ENCODE measurements around the gene GPR108. TPM values are rescaled to one million over a fixed set of nuclear protein-coding genes. Genes with fewer than 3 reads are reported as not detected.

Gene GPR108
- total RNA-seq, 1 donor from 2014 or later: 87.0 TPM

DNA sequence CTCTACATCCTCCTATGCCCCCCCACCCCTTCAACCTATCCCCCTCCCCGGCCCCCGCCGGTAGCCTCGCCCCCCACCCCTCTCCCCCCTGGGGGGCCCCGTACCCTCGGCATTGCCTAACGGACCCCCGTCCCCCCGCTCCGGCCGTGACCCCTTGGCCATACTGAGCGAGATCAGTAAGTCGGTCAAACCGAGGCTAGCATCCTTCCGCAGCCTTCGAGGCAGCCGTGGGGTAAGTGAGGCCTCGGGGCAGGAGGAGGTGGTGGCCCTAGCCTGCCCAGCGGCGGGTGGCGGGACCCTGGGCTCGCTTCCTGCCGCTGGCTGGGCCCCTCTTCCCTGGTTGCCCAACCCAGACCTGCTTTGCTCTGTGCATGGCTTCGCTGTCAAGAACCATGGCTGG lies 8.6 kb upstream of the GPR108 start:
- H3K27ac ChIP-seq: no peak overlapping the region
- H3K4me1 ChIP-seq: peaks cover 51% of the 10 kb centered on the region
- no peak for DNase-seq

DNA sequence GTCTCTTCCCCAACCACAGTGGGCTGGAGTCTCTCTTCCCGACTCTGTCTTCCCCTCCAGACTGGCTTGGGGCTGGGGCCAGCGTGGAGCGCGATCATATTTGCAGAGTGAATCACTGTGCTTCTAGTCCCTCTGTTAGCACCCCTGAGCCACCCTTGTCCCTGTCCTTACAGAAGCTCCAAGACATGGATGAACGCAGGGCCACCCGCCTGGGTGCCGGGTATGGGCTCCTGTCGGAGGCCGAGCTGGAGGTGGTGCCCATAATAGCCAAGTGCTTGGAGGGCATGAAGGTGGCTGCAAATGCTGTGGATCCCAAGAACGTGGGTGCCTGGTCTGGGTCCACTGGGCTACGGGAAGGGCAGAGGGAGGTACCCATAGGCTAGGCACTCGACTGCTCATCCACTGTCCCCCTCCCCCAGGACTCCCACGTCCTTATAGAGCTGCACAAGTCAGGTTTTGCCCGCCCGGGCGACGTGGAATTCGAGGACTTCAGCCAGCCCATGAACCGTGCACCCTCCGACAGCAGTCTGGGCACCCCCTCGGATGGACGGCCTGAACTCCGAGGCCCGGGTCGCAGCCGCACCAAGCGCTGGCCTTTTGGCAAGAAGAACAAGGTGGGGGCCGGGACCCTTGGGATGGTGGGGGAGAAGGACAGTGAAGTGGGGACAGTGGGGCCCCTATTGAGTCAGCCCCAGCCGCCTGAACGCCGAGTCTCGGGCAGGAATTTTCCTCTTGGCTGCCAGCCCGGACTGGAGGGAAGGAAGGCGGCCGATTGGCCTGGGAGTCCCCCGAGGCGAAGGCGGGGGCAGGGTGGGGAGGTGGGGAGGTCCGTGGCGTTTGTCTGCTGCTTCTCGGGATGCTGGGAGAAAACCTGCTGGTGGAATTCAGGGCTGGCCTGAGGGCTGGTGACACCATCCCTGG lies 7.3 kb upstream of the GPR108 start:
- Histone ChIP-seq H3K4me3 (peak overlapping the region; percentile 31), H3K9me3 (no peaks in the 10 kb centered on the region), H3K4me1 (peaks cover 58% of the 10 kb centered on the region), H3K27me3 (ENCODE audit: low read depth) (no peaks in the 10 kb centered on the region), H3K27ac (peak overlapping the region; percentile 82), H3K36me3 (peaks cover 66% of the 10 kb centered on the region)
- ATAC-seq (peak; percentile 83 to 84), DNase-seq (peak; percentile 81)
- intact Hi-C loops (cut with DNase I): no loop called here
- TF ChIP-seq, protein P1, sequence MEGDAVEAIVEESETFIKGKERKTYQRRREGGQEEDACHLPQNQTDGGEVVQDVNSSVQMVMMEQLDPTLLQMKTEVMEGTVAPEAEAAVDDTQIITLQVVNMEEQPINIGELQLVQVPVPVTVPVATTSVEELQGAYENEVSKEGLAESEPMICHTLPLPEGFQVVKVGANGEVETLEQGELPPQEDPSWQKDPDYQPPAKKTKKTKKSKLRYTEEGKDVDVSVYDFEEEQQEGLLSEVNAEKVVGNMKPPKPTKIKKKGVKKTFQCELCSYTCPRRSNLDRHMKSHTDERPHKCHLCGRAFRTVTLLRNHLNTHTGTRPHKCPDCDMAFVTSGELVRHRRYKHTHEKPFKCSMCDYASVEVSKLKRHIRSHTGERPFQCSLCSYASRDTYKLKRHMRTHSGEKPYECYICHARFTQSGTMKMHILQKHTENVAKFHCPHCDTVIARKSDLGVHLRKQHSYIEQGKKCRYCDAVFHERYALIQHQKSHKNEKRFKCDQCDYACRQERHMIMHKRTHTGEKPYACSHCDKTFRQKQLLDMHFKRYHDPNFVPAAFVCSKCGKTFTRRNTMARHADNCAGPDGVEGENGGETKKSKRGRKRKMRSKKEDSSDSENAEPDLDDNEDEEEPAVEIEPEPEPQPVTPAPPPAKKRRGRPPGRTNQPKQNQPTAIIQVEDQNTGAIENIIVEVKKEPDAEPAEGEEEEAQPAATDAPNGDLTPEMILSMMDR (IDR thresholded peaks at IDR 0.05): no peak

More for the DNA sequence above, 8.6 kb upstream of the GPR108 start:
- Histone ChIP-seq H3K4me3 (no peak overlapping the region), H3K36me3 (peaks cover 79% of the 10 kb centered on the region), H3K27me3 (ENCODE audit: low read depth) (no peaks in the 10 kb centered on the region), H3K9me3 (no peaks in the 10 kb centered on the region)
- TF ChIP-seq, protein P1 (IDR thresholded peaks at IDR 0.05): no peak
- intact Hi-C loops (cut with DNase I): no loop called here
- ATAC-seq: no peak

DNA sequence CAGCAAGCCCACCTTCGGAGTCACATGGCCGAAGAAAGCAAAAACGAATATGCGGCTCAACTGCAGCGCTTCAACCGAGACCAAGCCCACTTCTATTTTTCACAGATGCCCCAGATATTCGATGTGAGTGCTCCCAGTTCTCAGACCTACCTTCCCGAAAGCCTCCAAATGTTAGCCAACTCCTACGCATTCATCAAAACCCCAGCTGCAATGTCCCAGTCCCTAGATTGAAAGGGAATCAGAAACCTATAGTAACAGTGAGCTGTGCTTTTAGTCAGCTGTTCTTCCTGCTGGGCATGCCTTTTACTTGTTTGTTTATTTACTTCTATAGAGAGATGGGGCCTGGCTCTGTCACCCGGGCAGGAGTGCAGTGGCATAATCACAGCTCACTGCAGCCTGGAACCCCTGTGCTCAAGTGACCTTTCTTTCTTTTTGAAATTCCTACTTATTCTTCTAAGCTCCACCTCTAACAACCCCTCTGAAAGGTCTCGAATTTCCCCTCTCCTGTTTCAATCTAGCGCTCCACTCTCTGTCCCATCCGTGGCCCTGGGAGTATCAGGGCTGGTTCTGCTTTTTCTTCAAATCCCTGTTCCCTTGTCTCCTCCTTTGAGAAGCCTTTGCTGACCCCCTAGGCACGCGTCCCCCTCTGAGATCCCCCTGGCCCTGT lies 6.5 kb upstream of the GPR108 start:
- no peak for ATAC-seq
- peak; percentile 11 for DNase-seq
- H3K4me3 ChIP-seq: peak overlapping the region; percentile 31
- H3K27me3 ChIP-seq (ENCODE audit: low read depth): no peaks in the 10 kb centered on the region
- intact Hi-C loops (cut with DNase I): no loop called here
- peak overlapping the region; percentile 82 for H3K27ac ChIP-seq
- peaks cover 58% of the 10 kb centered on the region for H3K36me3 ChIP-seq
- TF ChIP-seq, protein P1 (IDR thresholded peaks at IDR 0.05): no peak
- H3K4me1 ChIP-seq: peaks cover 62% of the 10 kb centered on the region
- no peaks in the 10 kb centered on the region for H3K9me3 ChIP-seq

DNA sequence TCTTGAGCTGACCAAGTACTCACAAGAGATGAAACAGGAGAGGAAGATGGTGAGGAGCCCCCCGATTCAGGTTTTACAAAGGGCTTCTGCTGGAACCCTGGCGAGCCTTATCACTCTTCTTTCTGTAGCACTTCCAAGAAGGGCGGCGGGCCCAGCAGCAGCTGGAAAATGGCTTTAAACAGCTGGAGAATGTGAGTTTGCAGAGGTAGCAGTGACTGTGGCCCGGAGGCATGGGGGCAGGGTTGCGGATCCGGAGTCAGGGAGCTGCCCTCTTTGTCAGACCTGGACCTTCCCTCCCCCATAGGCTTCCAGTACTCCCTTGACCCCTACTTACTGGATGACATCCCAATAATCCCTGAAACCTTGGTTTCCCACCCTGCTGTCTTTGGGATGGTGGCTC lies 5.7 kb upstream of the GPR108 start:
- intact Hi-C loops (cut with DNase I): no loop called here
- TF ChIP-seq, protein P1 (IDR thresholded peaks at IDR 0.05): no peak
- no peaks in the 10 kb centered on the region for H3K27me3 ChIP-seq (ENCODE audit: low read depth)
- peaks cover 64% of the 10 kb centered on the region for H3K4me1 ChIP-seq
- ATAC-seq: no peak
- H3K36me3 ChIP-seq: peaks cover 50% of the 10 kb centered on the region
- peak; percentile 46 for DNase-seq
- no peak overlapping the region for H3K27ac ChIP-seq
- no peak overlapping the region for H3K4me3 ChIP-seq
- H3K9me3 ChIP-seq: no peaks in the 10 kb centered on the region

DNA sequence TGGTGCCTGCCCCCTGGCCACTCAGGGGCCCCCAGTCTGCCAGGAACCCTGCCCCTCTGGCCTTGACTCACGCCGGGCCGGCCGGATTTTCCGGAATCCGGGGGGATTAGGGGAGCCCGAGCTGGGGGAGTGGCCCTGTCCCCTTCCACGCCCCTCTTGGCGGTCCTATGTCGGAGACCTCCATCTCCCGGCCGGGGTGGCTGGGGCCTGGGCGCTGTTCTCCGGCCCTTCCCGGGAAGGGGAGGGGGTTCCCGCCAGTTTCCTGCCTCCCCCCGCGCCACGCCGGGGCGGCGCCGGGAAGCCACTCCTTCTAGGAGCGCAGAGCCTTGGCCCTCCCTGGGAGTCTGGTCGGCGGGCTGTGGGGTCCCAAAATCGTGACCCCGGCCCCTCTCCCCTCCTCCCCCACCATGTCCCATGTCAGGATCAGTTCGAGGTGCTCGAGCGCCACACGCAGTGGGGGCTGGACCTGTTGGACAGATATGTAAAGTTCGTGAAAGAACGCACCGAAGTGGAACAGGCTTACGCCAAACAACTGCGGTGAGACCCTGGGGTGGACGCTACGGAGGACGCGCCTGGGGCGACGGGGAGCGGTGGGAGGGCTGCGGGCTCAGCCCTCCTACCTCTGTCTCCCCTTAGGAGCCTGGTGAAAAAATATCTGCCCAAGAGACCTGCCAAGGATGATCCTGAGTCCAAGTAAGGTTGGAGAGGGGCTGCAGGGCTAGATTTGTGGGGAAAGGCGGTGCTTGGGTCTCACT lies 3.4 kb upstream of the GPR108 start:
- H3K4me1 ChIP-seq: peaks cover 76% of the 10 kb centered on the region
- DNase-seq: peak; percentile 63
- peak in 1 of 2 donors; percentile 2 for ATAC-seq

More for the DNA sequence above, 3.4 kb upstream of the GPR108 start:
- Histone ChIP-seq H3K27me3 (ENCODE audit: low read depth) (no peaks in the 10 kb centered on the region), H3K4me3 (peak overlapping the region; percentile 93), H3K36me3 (peaks cover 27% of the 10 kb centered on the region), H3K9me3 (no peaks in the 10 kb centered on the region), H3K27ac (peak overlapping the region; percentile 81)
- intact Hi-C loops (cut with DNase I): no loop called here
- TF ChIP-seq, protein P1 (IDR thresholded peaks at IDR 0.05): no peak

Measured in lower lobe of right lung (tissue), 2 donors.